Uterus (tissue), 2 donors: ENCODE results near the gene BZW1.

Experiments
- CTCF ChIP-seq, 4 experiments: fragments of 200-600 bp in 2 of 4; fragments of 450-650 bp in 2 of 4; sonication (generic) in 2 of 4; IDR thresholded peaks; one replicate each; pipeline ENCODE4 v1.5.1; 2016 to 2019; ENCODE audit warnings: antibody characterized with exemption in 4 of 4, mild to moderate bottlenecking in 2 of 4, moderate library complexity in 1 of 4
- POLR2A ChIP-seq, 2 donors: fragments of 450-650 bp; IDR thresholded peaks; one replicate each; pipeline ENCODE4 v1.6.1; 2016; ENCODE audit warnings: antibody characterized with exemption in 2 of 2, mild to moderate bottlenecking in 1 of 2, moderate library complexity in 1 of 2

DNA sequence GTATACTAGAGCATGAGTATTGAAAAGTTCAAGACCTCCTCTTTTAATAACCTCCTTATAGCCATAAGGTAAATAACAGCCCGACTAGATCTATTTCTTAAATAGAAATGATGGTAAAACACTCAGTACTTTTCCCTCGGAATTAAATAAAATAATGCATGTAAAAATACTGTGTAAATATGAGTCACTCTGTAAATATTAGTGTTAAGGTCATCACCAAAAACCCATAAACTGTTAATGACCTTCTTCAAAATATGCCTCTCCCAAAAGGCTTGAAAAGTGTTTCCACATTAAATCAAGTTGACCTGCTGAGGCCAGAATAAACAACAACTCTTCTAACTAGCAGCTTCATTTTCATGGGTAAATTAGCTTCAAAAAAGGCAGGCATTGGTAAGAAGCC is 25.3 kb upstream of the BZW1 start:
- TF ChIP-seq CTCF (IDR thresholded peaks at IDR 0.05), result no peak
- no peak for TF ChIP-seq POLR2A (IDR thresholded peaks at IDR 0.05)
